GM10847 (cell line): Measurements from ENCODE around the gene NXT1.

ENCODE experiments used
- POLR2A ChIP-seq: IDR thresholded peaks from 2 replicates; pipeline ENCODE4 v1.6.1; 2011; ENCODE audit not compliant: insufficient read length; ENCODE audit errors: extremely low read depth

The NXT1 gene

DNA sequence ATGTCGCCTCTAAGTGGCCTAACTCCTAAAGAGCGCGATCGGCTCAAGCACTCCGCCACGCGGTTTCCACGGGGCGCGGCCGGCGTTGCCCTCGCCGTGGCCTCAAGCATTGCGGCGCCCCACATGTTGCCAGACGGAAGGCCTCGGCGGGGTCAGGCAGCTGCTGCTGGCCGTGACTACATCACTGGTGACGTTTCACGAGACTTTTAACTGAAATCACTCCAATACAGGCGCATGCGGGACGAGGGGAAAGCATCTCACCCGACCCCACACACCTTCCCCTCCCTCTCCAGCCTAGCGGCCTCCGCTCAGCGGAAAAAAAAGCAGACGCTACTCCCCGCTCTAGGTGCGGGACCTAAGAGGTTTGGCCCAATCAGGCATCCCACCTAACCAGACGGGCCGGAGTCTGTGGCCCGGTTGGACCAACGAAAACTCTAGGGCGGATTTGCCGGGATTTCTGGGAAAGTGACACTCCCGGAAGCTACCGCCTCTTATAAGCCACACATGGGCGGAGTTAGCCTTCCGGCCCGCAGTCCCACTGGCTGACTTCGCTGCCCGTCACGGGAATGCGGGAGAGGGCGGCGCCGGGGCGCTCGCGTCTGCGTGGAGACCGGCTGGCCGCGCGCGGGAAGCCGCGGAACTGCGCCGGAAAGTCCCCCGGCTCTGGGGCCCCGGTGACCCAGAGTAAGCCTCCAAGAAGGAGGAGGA is at the start of gene NXT1:
Gene NXT1 (plus strand): TSS at position 596 of the 708 bp plus-strand sequence. CDS start 3,251 bp downstream, outside the sequence.
- peak; percentile 61 for TF ChIP-seq POLR2A

DNA sequence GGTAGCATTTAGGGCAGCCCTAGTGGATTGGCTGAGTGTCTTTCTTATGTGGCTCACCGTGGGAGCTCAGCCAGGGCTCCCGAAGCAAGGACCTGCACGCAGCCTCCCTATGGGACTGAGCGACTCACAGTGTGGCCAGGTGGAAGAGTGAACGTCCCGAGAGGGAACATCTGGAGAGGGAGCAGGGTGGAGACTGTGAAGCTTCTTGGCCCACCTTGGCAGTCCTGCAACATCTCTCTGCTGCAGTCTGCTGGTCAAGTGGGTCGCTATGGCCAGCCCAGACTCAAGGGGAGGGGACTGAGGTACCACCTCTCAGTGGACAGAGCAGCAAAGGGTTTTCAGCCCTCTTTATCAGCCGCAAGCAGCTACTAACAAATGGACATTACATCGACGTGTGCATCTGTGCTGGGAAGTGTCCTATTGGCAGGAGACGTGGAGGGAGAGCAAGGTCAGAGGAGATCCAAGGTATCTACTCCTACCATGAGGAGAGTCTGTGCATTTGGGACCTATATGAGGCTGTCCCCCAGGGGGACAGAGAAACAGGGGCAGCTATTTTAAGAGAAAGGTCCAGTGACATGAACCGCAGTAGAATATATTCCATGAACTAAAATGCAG is 49.0 kb upstream of the NXT1 start:
- TF ChIP-seq POLR2A = no peak

DNA sequence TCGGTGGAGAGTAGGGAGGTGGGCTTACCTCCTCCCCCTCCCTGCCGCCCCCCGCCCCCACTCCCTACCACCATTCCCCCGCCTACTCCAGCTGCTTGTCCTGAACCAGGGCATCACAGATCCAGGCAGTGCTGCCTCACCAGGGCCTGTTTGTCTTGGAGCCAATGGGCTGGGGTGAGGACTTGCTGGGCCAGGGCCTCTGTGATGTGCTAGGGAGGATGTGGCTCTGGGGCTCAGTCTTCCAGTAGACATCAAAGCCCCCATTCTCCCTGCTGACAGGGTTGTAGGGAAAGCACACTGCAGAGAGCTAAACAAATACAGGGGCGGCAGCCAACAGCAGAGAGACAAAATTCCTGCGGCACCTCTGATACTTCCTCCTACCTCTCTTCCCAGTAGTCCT is 48.2 kb upstream of the NXT1 start:
- TF ChIP-seq POLR2A = no peak

DNA sequence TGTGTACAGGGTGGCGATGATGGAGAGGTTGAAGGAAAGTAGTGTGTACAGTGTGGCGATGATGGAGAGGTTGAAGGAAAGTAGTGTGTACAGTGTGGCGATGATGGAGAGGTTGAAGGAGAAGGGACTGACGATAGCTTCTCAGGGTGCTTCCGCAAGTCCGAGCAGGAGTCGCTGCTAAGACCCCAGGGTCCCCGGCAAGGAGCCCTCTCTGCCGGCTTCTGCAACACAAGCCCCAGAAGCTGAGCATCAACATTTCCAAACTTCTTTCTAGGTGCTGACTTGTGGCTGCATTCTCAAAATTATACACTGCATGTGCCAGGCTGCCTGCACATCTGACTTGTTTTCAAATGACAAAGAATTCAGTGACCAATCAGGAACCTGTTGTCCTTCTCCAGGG is 47.8 kb upstream of the NXT1 start:
- no peak for TF ChIP-seq POLR2A

DNA sequence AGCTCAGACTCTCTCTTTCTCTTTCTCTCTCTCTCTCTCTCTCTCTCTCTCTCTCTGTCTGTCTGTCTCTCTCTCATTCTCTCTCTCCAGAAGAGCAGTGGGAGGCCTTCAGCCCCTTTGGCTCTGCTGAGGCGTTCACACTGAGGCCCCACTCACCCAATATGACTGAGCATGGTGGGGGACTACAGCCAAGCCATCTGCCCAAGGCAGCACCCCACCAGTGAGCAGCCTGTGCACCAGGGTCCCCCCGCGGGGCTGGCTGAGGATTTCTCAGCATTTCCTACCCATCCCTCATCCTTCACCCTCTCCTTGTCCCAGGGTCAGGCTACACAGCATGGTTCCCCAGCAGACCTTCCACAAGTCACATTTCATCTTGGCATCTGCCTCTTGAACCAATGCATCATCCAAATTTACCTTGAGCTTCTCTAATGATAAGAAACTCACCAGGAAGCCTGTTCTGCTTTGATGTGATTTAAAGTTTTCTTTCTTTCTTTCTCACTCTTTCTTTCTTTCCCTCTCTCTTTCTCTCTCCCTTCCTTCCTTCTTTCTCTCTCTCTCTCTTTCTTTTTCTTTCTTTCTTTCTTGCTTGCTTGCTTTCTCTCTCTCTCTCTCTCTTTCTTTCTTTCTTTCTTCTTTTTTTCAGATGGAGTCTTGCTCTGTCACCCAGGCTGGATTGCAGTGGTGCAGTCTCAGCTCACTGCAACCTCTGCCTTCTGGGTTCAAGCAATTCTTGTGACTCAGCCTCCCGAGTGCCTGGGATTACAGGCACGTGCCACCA is 47.1 kb upstream of the NXT1 start:
- no peak for TF ChIP-seq POLR2A

DNA sequence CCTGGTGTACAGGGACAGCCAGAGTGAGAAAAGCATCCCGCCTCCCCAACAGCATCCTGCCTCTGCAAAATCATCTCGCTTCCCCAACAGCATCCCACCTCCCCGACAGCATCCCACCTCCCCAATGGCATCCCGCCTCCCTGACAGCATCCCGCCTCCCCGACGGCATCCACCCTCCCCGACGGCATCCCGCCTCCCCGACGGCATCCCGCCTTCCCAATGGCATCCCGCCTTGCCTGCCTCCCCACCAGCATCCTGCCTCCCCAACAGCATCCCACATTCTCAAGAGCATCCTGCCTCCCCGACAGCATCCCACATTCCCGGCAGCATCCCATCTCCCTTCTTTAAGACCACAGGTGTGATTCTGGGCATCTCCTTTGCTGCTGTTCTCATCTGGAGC is 46.0 kb upstream of the NXT1 start:
- no peak for TF ChIP-seq POLR2A

DNA sequence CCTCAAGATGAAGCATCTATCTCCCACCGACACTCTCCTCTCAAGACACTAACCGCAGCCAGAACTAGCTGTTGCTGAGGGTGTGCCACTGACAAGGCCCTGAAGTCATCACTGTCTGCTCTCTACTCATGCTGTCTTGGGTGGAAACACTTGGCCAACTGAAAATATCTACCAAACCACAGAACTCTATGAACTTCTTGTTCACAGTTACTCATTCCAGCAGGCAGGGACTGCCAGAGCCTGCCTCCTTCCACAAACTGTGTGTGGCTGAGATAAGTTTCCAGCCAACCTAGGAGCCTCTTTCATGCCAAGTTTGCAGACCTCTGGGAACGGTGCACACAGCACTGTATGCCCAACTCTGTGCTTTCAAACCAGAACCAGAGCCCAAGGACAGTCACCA is 45.5 kb upstream of the NXT1 start:
- no peak for TF ChIP-seq POLR2A

DNA sequence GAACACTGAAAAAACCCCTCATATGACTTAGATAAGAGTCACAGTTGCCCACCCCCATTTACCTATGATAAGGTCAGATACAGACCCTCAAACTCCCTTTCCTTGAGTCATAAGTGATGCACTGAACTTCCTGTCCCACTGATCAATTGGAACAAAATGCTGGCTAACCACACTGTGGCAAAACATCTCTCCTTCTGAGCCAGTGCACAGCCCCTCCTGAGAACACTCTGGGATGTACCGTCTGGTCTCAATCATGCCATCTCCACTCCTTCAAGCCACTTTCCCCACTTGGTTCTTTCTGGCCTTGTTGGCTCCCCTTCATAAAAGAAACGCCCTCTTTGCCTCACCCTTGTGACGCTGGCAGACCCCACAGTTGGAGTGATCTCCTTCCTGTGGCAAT is 42.6 kb upstream of the NXT1 start:
- TF ChIP-seq POLR2A = no peak

DNA sequence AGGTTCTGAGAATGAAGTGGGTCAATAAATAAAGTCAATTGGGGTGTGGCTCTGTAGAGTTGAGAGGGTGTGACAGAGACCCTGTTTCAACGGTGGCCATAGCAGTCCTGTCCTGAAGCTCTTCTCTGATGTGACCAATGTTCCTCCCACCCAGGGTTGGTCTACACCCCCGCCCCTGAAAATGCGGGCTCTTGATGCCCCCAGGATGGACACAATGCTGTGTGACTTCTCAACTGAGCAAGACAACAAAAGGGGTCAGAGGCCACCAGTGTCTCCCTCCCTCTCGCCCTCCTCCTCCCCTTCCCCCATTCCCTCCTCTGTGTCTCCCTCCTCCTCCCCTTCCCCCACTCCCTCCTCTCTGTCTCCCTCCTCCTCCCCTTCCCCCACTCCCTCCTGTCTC is 41.7 kb upstream of the NXT1 start:
- TF ChIP-seq POLR2A = no peak

DNA sequence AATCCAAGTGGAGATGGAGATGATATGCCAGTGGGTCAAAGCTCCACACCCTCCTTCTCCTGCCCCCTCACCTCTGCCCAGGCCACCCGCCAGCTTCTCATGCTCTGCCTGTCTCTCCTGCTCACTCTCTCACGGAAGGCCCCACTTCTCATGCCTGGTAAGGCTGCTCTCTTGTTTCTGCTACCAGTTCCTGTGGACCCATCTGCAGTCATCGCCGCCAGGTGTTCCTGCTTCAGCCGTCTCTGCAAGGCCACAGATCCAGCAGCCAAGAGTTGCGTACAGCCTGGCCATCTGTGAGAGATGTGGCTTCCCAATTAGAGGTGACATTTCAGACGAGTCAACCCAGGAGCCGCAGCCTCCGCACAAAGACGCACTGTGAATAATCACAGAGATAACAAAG is 40.8 kb upstream of the NXT1 start:
- no peak for TF ChIP-seq POLR2A

DNA sequence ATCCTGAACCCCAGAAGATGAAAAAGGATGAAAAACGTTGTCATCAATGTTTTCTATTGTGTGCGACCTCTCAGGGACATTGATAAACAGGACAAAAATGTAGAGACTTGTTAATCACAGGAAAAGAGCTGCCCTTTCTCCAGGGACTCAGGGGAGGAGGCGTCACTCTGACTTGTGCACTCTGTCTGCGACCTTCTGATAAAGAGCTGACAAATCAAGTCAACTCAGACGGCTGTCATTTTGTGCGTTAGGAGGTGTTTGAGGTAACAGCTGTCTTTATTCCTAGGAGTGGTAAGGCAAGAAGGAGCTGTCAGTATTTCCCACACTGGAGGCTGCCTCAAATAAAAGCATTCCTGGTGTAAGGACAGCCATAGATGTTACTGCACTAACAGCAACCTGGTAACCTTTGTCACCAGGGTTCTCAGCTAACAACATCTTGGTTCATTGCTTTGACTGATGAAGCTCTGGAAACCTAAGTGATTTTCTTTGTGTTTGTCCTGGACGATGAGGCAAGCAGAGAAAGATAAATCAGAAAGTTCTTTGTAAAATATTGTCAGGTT is 38.6 kb upstream of the NXT1 start:
- no peak for TF ChIP-seq POLR2A

DNA sequence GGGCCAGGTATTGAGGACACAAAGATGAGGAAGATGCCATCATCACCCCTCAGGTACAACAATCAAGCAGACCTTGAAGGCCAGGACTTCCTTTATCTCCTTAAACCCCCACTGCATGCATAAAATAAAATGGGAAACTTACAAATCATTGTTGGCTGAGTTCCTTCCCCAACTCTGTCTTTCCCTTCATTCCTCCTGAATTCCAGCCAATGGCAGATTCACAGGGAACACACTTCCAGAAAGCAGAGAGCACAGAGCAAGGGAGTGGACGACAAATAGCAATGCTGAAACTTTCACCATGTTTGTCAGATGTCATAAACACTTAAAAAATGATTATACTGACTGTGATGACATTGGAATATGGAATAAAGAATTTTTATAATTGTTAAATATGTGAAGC is 37.3 kb upstream of the NXT1 start:
- no peak for TF ChIP-seq POLR2A

DNA sequence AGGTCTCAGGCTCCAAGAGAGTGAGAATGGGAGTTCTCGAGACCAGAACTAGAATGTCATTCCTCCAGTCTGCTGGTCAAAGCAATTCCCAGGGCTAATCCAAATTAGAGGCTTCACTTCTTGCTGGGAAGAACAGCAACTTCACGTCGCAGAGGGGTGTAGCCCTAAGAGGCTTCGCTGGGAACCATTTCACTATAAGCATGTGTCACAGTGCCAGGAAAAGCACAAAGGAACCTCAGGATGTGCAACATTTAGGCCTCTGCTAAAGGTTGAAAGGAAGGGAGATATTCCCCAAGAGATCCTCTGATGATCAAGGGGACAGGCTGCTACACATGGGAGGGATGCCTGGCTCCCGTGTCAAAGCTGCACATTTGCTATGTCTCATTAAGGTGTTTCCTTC is 35.9 kb upstream of the NXT1 start:
- TF ChIP-seq POLR2A = no peak

DNA sequence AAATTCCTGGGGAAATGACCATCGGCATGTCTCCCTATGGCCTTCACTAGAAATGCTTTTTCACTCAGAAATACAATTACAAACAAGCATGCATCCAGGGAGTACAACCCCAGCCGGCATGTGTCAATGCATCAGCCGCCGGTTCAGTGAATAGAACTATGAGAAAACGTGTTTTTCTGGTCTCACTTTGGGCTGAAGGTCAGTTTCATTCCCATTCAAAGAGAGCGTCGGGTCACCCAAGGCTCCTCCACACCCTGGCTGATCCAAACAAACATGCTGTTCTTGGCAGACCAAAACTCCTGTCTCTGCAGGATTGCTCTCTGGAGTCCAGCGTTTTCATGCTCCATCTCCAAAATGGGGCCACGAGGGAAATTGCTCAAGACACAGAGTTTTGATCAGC is 35.5 kb upstream of the NXT1 start:
- no peak for TF ChIP-seq POLR2A

DNA sequence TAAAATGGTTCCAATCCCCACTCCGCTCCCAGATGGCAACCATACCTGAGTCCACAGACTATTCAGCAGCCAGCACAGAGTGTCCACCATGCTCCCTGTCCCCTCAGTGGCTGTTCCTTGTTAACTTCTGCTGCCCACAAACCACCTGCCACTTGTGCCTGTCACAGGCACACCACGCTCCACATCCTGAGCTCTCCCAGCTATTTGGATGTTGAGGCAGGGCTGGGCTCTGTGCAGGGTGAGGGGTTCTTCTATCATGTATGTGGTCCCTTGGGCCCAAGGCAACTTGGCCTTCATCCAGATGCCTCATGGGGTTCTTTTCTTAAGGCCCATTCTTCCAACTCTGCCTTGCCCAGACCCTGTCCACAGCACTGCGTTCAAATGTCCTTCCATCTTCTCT is 34.0 kb upstream of the NXT1 start:
- no peak for TF ChIP-seq POLR2A

DNA sequence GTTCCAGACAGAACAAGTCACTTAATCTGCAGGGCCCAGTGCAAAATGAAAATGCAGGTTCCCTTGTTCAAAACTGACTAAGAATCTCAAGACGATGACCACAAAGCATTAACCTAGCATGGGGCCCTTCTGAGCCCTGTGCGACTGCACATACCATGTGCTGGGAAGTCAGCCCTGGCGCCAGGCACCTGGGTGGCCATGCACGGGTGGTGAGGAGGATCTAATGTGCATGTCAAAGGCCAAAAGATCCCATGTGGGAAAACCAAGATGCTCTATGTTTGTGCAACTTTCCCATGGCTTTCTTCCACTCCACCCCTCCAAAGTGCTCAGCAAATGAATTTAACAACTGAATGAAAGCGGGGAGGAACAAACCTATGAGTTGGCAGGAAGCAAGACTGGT is 33.5 kb upstream of the NXT1 start:
- no peak for TF ChIP-seq POLR2A
